SHP77 (cell line): ENCODE measurements around the gene BDKRB2.

Experiments used
- DNase-seq, 2 experiments: peaks; one replicate each; lab custom pipeline; 2025; lab: John Stamatoyannopoulos, UW

The BDKRB2 gene

GRCh38 chr14:96272777-96273473 is 68.3 kb downstream of the BDKRB2 start:
- DNase-seq = peak in 1 of 2 experiments; percentile 11

- DNase-seq = no peak
Observed at GRCh38 chr14:96273629-96274028, 69.0 kb downstream of the BDKRB2 start.

GRCh38 chr14:96274122-96274521 is 69.5 kb downstream of the BDKRB2 start:
- DNase-seq = peak; percentile 34 to 40

- peak; percentile 53 to 77 for DNase-seq
Observed at GRCh38 chr14:96274543-96274942, 69.9 kb downstream of the BDKRB2 start.

- peak; percentile 73 to 79 for DNase-seq
Observed at GRCh38 chr14:96275177-96276112, 70.8 kb downstream of the BDKRB2 start.

GRCh38 chr14:96277890-96278289 is 73.3 kb downstream of the BDKRB2 start:
- no peak for DNase-seq

GRCh38 chr14:96279564-96279963 is 74.9 kb downstream of the BDKRB2 start:
- no peak for DNase-seq

- DNase-seq = no peak
Observed at GRCh38 chr14:96280104-96280503, 75.5 kb downstream of the BDKRB2 start.

- DNase-seq = peak; percentile 35 to 53
Observed at GRCh38 chr14:96281486-96281885, 76.8 kb downstream of the BDKRB2 start.

GRCh38 chr14:96284008-96284407 is 79.4 kb downstream of the BDKRB2 start:
- no peak for DNase-seq

- DNase-seq = no peak
Observed at GRCh38 chr14:96284430-96284829, 79.8 kb downstream of the BDKRB2 start.

GRCh38 chr14:96285667-96286066 is 81.0 kb downstream of the BDKRB2 start:
- no peak for DNase-seq

- DNase-seq = no peak
Observed at GRCh38 chr14:96286251-96286650, 81.6 kb downstream of the BDKRB2 start.

- DNase-seq = no peak
Observed at GRCh38 chr14:96287856-96288255, 83.2 kb downstream of the BDKRB2 start.
